Measurements from ENCODE around the gene UGGT1.
"Not testable (repeated sequence)": the region's sequence is repeated elsewhere in the genome, so short reads cannot be mapped to it uniquely, and the experiment has no call there.

UGGT1 gene

DNA sequence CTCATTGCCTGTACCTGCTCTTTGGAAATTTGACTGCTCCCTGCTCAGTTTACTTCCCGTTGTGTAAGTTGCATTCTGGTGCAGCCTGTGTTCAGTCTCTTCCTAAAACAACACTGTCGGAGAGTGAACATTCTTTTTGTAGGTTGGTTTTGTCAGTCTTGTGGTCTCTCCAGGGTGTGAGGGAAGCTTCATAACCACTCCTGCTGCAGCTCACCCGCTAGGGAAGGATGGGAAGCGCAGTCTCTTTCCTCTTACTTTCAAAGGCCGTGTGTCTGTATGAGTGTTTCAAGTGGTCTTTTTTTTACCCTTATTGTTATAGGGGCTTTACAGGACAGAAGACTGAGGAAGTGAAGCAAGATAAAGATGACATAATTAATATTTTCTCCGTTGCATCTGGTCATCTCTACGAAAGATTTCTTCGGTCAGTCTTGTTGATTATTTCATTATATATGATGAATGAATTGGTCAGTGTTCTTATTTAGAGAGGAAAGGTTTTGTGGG lies 87.2 kb downstream of the UGGT1 start:
- DNase-seq: no peak

DNA sequence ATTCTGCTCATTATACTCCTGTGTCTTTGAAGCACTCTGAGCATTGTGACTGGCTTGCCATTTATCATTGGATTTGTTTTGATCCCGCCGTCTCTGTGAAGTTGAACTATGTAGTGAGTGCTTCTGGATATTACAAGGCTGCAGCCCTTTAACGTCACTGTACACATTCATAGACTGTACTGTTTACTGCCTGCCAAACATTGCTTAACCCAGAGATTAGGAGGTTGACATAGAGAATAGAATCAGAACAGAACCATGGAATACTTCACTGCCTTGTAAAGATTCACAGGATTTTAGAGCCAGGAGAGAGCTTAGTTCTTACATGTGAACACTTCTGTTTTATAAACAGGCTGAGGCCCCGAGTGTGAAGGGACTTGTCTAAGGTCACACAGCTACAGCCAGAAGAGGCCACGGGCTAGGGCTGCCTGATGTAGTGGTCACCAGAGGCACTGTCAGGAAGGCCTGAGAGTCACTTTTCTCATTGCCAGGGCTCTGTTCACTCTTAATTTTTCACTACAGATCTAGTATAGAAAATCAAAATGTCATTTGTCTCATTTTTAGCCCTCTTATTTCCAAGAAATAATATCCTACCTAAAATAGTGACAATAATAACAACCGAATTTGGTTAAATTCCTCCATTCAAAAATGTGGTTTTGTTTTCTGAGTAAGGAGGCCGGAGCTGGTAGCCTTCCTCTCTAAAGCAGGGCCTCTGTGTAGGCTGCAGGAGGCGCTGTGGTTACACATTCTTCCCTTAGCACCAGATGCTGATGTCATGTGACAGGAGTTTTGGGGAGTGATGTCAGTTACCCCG lies 87.9 kb downstream of the UGGT1 start:
- peak; percentile 4 to 37 for DNase-seq

DNA sequence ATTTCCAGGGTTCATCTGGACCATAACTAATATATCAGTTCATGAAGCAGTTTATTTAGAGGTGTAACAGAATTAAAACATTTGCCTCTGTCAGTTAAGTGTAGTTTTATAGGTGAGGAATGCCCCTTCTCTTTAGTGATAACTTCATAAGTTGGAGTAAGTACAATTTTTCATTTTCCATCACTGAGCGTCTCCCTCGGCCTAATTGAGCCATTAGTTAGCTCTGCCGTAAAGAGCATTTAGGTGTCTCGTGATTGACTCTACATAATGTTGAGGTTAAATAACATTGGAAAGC lies 88.4 kb downstream of the UGGT1 start:
- no peak for DNase-seq

DNA sequence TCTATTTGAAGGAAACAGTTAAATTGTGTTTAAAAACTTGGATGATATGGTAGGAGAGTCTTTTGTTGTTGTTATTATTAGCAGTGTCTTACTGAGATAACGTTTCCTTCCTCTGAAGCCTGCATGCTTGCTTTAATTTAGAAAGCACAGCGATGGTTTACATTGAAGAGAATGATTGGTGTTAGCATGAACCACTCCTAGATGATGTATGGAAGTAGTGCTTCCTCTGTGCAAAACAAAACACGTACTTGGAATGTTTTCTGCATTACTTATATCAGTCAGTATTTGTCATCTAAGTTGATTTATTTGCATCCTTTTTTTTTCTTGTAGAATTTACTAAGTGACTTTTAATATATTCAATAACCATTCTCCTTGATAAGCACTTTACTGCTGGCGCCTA lies 89.0 kb downstream of the UGGT1 start:
- no peak for DNase-seq

DNA sequence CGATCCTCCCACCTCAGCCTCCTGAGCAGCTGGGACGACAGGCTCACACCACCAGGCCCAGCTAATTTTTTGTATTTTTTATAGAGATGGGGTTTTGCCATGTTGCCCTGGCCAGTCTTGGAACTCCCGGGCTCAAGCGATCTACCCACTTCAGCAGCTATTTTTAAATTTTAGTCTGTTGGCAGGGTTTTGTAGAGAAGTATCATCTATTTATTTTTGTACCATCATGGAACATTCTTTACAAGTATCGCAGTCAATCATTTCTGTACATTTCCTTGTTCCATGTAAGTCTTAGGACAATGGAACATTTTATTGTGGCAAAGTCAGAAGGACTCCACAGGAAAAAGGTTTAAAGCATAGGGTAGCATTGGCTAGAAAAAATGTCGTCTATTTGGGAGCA lies 94.6 kb downstream of the UGGT1 start:
- DNase-seq: no peak

DNA sequence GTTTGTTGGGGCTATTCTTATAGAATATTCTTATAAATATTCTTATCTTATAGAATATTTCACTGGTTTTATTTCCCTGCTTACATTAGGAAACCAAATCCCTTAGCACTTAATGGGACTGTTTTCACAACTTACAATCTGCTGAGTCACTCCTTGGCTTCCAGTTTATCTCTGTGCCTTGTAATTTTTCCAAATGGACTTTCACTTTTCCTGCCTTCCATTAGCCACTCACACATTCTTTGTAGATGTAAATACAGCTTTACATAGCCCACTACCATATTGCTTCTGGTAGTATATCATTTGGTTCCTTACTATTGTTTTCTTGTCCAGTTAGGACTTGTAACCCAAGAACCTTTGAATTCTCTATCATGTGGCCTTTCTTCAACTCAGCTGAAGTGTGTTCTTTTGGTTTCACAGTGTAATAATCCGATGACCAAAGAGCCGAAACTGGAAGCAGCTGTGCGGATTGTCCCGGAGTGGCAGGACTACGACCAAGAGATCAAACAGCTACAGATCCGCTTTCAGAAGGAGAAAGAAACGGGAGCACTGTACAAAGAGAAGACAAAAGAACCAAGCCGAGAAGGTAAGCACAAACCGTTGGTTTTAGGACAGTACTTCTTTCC lies 96.1 kb downstream of the UGGT1 start:
- DNase-seq: no peak

DNA sequence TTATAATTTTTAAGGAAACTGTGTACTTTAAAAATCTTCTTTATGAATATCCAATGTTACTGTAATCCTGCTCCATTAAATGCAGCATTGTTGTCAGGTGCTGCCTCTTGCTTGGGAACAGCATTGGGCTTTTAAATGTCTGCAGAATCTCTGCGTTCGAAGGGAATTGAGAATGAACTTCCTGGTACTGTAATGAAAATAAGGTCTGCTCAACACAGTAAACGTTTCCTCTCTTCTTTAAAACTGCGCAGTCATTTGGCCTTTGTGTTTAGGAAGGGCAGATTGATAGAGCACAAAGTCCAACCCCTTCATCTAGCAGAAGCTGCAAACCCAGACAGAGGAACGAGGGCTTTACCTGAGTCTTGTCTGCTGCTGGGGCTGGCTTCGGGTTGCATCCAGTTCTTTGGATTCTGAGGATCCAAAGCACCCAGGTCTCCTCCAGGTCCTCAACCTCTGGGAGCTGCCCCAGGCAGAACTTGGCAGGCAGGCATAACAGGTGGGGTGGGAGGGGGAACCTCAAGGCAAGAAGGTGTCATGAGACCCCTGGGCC lies 104.5 kb downstream of the UGGT1 start:
- DNase-seq: no peak

DNA sequence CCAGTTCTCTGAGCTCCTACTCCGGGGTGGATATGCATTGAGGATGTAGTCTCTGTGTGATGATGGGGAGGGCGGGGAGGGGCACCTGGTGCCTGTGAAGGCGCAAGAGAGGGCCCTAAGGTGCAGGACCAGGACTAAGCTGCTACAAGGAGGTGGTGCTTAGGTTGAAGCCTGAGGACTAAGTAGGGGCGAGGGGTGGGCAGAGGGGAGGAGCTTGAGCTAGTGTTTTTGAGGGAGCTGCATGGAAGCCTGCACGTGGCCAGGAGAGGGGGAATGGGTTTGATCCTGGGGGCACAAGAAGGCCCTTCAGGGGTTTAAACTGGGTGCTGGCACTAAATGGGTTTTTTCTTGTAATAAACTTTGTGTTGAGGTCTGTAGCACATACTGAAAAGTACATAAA lies 105.0 kb downstream of the UGGT1 start:
- no peak for DNase-seq

DNA sequence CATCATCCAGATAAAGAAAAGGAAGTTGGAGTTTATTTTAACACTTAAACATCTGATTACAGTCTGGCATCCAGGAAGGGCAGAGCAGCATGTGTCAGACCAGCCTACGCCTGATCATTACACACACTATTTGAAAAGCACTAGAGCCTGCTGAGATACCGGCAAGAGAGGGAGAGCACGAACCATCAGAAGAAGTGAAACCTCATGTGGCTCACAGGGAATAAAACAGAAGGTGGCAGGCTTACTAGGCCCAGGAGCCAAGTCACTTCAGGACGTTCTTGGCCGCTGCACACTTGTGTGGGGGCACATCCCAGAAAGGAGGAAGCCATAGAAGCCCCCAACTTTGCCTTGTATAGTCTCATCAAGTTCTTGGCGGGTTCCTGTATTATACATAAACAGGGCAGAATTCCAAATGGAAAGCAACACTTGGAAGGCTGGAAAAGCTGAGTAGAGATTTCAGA lies 105.5 kb downstream of the UGGT1 start:
- no peak for DNase-seq

DNA sequence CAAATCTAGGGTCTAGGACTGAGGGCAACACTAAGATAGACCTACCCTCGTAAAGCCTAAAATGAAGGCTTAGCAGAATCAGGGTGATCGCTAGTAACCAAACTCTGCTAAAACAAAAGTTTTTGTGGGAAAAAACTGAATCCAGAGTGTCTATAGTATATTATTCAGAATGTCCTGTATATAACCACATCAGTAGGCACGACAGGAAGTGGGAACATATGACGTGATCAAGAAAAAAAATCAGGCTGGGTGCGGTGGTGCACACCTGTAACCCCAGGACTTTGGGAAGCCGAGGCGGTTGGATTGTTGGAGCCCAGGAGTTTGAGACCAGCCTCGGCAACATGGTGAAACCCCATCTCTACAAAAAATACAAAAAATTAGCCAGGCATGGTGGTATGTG lies 106.1 kb downstream of the UGGT1 start:
- DNase-seq: no peak

DNA sequence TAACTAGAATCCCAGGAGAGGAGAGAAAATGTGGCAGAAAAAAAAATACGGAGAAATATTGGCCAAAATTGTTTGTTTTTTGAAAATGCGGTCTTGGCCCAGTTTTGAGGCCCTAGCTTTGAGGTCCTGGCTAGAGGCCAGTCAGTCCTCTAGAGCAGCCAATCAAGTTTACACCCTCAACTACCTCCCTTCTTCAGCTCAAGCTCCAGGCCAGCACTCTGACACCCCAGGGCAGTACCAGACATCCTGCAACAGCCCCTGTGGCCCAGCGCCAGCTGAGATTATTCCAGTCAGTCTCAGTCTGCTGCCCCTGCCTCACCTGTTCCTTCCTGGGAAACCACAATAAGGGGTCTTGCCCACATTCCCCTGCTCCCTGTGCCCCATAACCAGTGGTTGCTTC lies 107.7 kb downstream of the UGGT1 start:
- no peak for DNase-seq

DNA sequence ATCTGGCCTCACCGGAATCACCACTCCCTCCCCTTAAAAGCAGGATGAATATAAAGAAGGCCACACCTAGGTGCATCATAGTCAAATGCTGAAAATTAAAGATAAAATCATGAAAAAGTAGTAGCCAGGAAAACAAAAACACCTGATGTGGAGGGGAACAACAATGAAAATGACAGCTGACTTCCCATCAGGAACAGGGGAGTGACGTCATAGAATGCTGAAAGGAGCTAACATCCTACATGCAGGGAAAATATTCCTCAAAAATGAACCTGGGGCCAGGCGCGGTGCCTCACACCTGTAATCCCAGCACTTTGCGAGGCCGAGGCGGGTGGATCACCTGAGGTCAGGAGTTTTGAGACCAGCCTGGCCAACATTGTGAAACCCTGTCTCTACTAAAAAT lies 108.1 kb downstream of the UGGT1 start:
- DNase-seq: no peak

DNA sequence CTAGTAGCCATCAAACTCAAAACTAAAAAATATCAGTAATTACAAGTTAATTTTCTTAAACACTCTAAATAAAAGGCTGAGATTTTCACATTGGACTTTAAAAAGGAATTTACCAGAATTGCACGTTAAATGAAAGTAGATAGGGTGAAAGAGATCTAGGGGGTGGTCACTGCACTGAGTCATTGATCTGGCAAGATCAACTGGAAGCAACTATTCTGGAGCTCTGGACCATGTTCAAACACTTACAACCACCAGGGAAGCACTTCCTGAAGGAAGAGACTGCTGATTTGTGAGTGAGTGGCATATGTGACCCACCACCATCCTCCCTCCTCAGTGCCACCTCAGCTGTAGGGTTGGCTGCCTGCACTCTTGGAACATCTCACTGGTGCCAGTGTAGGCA lies 111.8 kb downstream of the UGGT1 start:
- DNase-seq: no peak

DNA sequence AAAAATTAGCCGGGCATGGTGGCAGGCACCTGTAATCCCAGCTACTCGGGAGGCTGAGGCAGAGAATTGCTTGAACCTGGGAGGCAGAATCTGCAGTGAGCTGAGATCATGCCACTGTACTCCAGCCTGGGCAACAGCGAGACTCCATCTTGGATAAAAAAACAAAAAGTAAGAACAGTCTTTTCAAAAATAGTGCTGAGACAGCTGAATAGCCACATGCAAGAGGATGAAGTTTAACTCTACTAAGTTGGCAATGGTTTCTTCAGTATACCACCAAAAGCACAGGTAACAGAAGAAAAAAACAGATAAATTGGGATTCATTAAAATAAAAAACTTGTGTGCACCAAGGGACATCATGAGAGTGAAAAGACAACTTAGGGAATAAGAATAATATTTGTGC lies 115.2 kb downstream of the UGGT1 start:
- DNase-seq: no peak

DNA sequence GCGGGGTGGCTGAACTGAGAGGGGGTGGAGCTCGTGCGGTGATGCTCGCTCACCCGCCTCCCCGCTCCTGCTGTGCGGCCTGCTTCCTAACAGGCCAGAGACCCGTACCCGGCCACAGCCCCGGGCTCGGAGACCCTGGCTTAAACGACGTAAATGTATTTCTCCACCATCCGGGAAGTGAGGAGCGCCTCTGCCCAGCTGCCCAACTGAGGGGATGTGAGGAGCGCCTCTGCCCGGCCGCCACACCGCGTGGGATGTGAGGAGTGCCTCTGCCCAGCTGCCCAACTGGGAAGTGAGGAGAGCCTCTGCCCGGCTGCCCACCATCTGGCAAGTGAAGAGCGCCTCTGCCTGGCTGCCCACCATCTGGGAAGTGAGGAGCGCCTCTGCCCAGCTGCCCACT lies 117.0 kb downstream of the UGGT1 start:
- DNase-seq: no peak

DNA sequence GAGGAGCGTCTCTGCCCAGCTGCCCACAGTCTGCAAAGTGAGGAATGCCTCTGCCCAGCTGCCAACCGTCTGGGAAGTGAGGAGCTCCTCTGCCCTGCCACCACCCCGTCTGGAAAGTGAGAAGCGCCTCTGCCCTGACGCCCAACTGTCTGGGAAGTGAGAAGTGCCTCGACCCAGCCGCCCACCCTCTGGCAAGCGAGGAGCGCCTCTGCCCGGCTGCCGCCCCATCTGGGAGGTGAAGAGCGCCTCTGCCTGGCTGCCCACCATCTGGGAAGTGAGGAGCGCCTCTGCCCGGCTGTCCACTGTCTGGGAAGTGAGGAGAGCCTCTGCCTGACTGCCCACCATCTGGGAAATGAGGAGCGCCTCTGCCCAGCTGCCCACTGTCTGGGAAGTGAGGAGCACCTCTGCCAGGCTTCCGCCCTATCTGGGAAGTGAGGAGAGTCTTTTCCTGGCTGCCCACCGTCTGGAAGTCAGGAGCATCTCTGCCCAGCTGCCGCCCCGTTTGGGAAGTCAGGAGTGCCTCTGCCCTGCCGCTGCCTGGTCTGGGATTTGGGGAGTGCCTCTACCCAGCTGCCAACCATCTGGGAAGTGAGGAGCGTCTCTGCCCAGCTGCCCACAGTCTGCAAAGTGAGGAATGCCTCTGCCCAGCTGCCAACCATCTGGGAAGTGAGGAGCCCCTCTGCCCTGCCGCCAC lies 117.8 kb downstream of the UGGT1 start:
- DNase-seq: not testable (repeated sequence)

DNA sequence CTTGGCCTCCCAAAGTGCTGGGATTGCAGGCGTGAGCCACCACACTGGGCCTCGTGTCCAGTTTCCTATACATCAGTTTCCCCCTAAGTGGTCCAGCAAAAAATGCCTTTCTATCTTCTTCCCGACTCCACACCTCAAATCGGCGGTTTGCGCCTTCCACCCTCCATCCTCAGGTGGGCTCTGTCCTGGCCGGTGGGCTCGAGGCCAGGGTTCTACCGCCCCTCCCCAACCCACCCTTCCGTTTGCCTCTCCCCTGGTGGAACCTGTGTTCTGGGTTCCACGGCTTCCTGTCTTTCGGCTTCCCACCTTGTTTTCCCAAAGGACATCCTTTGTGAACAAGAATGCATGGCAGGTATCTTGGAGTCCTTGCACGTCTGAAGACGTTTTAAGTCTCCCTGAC lies 123.3 kb downstream of the UGGT1 start:
- DNase-seq: no peak

DNA sequence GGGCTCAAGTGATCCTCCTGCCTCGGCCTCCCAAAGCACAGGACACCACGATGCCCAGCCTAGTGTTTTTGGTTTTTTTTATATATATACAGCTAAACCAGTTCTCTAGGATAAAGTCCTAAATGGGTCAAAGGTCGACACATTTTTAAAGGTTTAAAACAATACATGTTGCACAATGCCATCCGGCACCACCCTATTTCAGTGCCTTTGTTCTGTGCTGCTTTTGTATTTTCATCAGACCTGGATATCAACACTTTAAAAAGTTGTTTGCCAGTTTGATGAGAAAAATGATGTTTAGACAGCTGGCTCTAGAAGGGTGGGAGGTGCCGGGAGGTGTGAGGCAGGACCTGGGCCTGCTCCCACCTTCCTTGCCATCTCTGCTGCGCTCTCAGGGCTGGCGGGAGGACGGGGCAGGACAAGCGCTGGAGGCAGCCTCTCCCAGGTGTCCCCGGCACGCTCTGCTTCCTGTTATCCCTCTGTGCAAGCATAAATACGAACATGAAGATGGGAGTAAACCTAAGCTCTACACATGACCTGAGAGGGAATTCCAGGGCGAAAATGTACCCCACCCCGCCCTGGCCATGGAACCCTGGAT lies 124.0 kb downstream of the UGGT1 start:
- no peak for DNase-seq

DNA sequence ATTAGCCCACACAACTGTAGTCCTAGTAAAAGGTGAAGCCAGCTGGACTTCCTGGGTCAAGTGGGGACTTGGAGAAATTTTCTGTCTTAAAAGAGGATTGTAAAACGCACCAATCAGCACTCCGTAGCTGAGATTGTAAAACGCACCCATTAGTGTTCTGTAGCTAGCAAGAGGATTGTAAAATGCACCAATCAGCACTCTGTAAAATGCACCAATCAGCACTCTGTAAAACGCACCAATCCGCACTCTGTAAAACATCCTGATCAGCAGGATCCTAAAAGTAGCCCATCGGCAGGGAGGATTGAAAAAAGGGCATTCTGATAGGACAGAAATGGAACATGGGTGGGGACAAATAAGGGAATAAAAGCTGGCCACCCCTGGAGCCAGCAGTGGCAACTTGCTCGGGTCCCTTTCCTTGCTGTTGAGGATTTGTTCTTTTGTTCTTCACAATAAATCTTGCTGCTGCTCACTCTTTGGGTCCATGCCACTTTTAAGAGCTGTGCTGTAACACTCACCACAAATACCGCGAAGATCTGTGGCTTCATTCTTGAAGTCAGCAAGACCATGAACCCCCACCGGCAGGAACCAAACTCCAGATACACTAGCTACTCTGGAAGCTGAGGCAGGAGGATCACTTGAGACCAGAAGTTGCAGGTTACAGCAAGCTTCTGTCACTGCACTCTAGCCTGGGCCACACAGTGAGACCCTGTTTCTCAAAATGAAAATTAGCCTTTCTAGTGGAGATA lies 125.1 kb downstream of the UGGT1 start:
- no peak for DNase-seq

DNA sequence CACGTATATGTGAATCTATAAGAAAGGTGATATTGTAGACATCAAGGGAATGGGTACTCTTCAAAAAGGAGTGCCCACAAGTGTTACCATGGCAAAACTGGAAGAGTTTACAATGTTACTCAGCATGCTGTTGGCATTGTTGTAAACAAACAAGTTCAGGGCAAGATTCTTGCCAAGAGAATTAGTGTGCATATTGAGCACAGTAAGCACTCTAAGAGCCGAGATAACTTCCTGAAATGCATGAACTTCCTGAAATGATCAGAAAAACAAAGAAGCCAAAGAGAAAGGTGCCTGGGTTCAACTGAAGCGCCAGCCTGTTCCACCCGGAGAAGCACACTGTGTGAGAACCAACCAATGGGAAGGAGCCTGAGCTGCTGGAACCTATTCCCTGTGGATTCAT lies 126.7 kb downstream of the UGGT1 start:
- no peak for DNase-seq

DNA sequence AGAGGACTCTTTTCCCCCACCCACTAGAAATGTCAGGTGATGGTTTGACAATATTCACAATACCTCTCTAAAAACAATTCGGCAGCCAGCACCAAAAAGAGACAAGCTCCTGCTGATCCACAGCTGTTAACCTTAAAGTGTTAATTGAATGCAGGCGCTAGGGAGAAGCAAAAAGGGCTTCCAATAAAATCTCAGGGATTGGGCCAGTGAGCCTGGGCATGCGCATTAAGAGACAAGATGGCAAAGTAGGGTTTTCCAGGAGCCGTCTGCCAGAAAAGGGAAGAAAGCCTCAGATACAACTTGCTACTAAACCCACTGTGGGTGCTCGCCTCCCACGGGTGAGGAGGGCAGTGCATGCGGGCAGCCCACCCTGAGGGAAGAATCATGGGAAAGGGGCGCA lies 128.9 kb downstream of the UGGT1 start:
- DNase-seq: no peak

DNA sequence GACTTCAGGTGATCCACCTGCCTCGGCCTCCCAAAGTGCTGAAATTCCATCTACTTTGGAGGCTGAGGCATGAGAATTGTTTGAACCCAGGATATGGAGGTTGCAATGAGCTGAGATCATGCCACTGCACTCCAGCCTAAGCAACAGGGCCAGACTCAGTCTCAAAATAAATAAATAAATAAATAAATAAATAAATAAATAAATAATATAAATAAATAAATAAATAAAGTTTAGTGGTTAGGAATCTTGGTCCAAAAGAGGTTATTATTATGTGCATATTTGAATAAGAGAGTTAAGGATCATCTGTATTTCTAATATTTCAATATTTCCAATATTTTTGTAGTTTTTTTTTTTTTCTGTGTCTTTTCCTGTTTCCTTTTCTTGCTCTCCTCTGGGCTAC lies 136.9 kb downstream of the UGGT1 start:
- DNase-seq: no peak

DNA sequence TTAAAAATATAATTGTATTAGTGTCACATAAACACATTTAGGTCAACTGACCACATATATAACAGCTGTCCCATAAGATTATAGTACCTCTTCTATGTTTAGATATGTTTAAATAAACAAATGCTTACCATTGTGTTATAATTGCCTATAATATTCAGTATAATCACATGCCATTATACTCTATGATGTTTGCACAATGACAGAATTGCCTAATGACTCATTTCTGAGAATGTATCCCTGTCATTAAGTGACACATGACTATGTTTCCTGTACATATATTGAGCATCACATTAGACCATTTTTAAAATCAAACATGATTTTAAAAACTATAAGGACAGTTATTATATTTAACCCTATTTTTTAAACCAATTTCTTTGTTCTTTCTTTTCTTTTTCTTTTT lies 137.9 kb downstream of the UGGT1 start:
- no peak for DNase-seq
